Stomach (tissue), 4 donors: ENCODE measurements around the gene ABCB8.

ENCODE experiments used
- CTCF ChIP-seq, 7 experiments: fragments of 450-650 bp in 4 of 7; fragments of 200-600 bp in 3 of 7; sonication (generic) in 3 of 7; IDR thresholded peaks; one replicate each; pipeline ENCODE4 v1.5.1; 2016 to 2019; ENCODE audit warnings: antibody characterized with exemption in 7 of 7, control low read depth in 2 of 7, mild to moderate bottlenecking in 1 of 7
- EP300 ChIP-seq: sonication (generic); formaldehyde crosslinking; IDR thresholded peaks from one replicate; pipeline ENCODE4 v1.6.1; 2017; ENCODE audit warnings: antibody characterized with exemption
- POLR2AphosphoS5 ChIP-seq, 3 donors: sonication (generic); formaldehyde crosslinking; IDR thresholded peaks; one replicate each; pipeline ENCODE4 v1.6.1; 2016; ENCODE audit warnings: antibody characterized with exemption in 3 of 3

GRCh38 chr7:151073990-151074389 lies 45.7 kb downstream of the ABCB8 start:
- TF ChIP-seq EP300 (no peak), CTCF (IDR thresholded peaks at IDR 0.05) (no peak), POLR2AphosphoS5 (IDR thresholded peaks at IDR 0.05) (no peak)
